ENCODE data around the gene COL12A1. TPM values are rescaled to one million over a fixed set of nuclear protein-coding genes. Genes with fewer than 3 reads are reported as not detected.

Gene COL12A1
- total and polyA plus RNA-seq, 9 of the 15 experiments (the other 6 are each of a cell fraction or from before 2014, with no cell fraction given), result 0.11 TPM; not detected in 8

DNA sequence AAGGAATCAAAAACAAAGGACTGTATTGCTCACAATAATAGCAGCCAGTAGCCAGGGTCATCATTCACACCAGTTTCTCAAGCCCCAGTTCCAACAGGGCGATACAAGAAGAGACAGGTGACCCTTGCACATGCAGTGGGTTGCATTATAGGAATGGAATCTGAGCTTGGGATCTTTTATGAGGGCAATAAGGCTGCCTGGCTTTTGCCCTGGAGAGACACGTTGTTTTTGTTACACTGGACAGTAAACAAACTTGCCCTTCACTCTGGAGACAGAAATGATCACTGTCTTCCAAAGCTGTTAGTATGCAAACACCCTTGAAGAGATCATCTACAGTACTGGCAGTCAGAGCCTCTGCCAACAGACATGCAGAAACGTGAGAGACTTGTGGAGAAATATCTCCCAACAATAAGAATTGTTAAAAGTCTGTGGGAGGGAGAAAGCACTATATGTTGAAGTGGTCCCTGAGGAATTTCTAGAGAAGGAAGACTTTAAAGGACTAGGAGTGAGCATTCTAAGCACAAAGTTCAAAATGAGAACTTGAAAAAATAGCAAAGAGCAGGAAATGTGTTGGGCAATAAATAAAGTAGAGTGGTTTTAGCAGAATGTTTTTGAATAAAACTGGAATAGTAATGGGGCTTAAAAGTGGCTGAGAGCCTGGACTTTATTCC, 6.2 kb upstream of the COL12A1 start (continued):
- TF ChIP-seq ZNF3 (CRISPR knock-in tag; IDR thresholded peaks at IDR 0.05), result no peak

DNA sequence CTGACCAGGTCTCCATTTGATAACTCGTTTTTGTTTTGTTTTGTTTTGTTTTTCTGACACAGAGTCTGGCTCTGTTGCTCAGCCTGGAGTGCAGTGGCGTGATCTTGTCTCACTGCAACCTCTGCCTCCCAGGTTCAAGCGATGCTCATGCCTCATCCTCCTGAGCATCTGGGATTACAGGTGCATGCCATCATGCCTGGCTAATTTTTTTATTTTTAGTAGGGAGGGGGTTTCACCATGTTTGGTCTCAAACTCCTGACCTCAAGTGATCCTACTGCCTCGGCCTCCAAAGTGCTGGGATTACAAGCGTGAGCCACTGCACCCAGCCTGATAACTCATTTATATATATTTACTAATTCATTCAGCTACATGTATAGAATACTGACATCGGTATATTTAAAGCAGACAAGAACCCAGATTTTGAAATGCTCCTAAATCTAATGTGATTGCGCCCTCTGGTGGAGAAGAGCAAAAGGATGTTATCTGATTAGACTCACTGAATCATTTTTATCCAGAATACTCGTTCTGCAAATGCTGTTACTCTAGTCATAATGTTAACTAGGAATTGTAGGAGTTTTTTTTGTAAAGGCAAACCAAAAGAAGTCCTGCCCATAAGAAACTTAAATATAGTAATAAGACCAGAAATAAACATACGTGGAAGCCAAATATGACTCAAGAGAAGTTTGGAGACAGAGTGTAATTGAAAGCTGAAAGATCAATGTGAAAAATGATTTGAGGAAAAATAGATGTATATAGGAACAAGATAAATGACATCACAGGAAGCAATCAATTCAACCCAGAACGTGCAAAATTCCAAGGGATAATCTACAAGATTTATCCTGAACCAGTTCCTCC, 5.3 kb upstream of the COL12A1 start:
- POLR2A ChIA-PET, result interaction anchor here (1.0 kb wide), 1 partner anchor 12 kb away, joined by 3 read pairs; no protein-coding TSS in a partner anchor
- H3K27me3 ChIP-seq (ENCODE audit: control insufficient read depth in 2 of 2, insufficient read depth in 2 of 2, low read length in 2 of 2), result peaks cover 12 to 23% of the 10 kb centered on the region in 2 experiments; a peak in 4 of 5 replicates
- H3K9me1 ChIP-seq (ENCODE audit: control insufficient read depth, insufficient read depth, low read length), result no peaks in the 10 kb centered on the region
- H3K79me2 ChIP-seq (ENCODE audit: control insufficient read depth, insufficient read depth, low read length), result no peaks in the 10 kb centered on the region
- no peak overlapping the region for H3K9ac ChIP-seq (ENCODE audit: insufficient read depth in 1 of 2, low read depth in 2 of 2, low read length in 2 of 2)
- peak; percentile 89 for FAIRE-seq
- DNase-seq (ENCODE audit: extremely low read depth in 1 of 4, low spot score in 3 of 4), result peak; percentile 40 to 76 (median 52)
- no TSS peak for BruUV-seq (replicated peaks)
- H3K4me1 ChIP-seq (replicated peaks in 1 of 2; ENCODE audit: control insufficient read depth in 2 of 2, insufficient read depth in 2 of 2, low read length in 2 of 2), result peaks cover 0 to 4% of the 10 kb centered on the region in 2 experiments; a peak in 1 of 5 replicates
- no peak overlapping the region for H3K4me3 ChIP-seq
- no peaks in the 10 kb centered on the region for H3K36me3 ChIP-seq (ENCODE audit: control insufficient read depth, insufficient read depth, low read length)
- intact Hi-C loops (cut with micrococcal nuclease), result loop anchor here (5.0 kb wide), 1 partner anchor 1119 kb away; no protein-coding TSS in a partner anchor
- in situ Hi-C loops (cut with MboI), result loop anchor here (5.0 kb wide), 1 partner anchor 1474 kb away; no protein-coding TSS in a partner anchor
- H2AFZ ChIP-seq (ENCODE audit: low read depth, low read length), result no peak overlapping the region
- H4K20me1 ChIP-seq (replicated peaks; ENCODE audit: control insufficient read depth, insufficient read depth, low read length), result no peaks in the 10 kb centered on the region
- H3K27ac ChIP-seq (ENCODE audit: extremely low read depth, low read depth, low read length), result no peak overlapping the region
- 3% methylated on average over 10 of the region's 10 CpGs for WGBS (ENCODE audit: insufficient coverage, low coverage, missing lambda C conversion rate)
- H3K4me2 ChIP-seq (ENCODE audit: insufficient read depth, low read length), result no peak overlapping the region
- CTCF ChIA-PET (ENCODE audit: low intra/inter-chr PET ratio), result interaction anchor here (0.6 to 0.9 kb wide), 2 partner anchors 1472 to 1717 kb away, joined by 4 to 5 read pairs; no protein-coding TSS in a partner anchor
- H3K9me3 ChIP-seq (replicated peaks; ENCODE audit: control insufficient read depth, insufficient read depth, low read depth, low read length), result no peaks in the 10 kb centered on the region
- peak; percentile 44; the same call in 1 of the 3 replicates for ATAC-seq
- TF ChIP-seq, protein P1, sequence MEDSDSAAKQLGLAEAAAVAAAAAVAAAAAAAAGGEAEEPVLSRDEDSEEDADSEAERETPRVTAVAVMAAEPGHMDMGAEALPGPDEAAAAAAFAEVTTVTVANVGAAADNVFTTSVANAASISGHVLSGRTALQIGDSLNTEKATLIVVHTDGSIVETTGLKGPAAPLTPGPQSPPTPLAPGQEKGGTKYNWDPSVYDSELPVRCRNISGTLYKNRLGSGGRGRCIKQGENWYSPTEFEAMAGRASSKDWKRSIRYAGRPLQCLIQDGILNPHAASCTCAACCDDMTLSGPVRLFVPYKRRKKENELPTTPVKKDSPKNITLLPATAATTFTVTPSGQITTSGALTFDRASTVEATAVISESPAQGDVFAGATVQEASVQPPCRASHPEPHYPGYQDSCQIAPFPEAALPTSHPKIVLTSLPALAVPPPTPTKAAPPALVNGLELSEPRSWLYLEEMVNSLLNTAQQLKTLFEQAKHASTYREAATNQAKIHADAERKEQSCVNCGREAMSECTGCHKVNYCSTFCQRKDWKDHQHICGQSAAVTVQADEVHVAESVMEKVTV (CRISPR knock-in tag; IDR thresholded peaks at IDR 0.05), result peak; percentile 22; the same call in 1 of the 2 replicates
- TF ChIP-seq SMC3 (conservative IDR thresholded peaks at IDR 0.05; ENCODE audit: insufficient read depth, low read depth, low read length) (peak; percentile 65), TAF1 (IDR thresholded peaks at IDR 0.05; ENCODE audit: control insufficient read depth, extremely low read depth, insufficient read depth, low read length, severe bottlenecking) (no peak), GABPB1 (CRISPR knock-in tag; IDR thresholded peaks at IDR 0.05) (no peak)
- TF ChIP-seq, protein P2, sequence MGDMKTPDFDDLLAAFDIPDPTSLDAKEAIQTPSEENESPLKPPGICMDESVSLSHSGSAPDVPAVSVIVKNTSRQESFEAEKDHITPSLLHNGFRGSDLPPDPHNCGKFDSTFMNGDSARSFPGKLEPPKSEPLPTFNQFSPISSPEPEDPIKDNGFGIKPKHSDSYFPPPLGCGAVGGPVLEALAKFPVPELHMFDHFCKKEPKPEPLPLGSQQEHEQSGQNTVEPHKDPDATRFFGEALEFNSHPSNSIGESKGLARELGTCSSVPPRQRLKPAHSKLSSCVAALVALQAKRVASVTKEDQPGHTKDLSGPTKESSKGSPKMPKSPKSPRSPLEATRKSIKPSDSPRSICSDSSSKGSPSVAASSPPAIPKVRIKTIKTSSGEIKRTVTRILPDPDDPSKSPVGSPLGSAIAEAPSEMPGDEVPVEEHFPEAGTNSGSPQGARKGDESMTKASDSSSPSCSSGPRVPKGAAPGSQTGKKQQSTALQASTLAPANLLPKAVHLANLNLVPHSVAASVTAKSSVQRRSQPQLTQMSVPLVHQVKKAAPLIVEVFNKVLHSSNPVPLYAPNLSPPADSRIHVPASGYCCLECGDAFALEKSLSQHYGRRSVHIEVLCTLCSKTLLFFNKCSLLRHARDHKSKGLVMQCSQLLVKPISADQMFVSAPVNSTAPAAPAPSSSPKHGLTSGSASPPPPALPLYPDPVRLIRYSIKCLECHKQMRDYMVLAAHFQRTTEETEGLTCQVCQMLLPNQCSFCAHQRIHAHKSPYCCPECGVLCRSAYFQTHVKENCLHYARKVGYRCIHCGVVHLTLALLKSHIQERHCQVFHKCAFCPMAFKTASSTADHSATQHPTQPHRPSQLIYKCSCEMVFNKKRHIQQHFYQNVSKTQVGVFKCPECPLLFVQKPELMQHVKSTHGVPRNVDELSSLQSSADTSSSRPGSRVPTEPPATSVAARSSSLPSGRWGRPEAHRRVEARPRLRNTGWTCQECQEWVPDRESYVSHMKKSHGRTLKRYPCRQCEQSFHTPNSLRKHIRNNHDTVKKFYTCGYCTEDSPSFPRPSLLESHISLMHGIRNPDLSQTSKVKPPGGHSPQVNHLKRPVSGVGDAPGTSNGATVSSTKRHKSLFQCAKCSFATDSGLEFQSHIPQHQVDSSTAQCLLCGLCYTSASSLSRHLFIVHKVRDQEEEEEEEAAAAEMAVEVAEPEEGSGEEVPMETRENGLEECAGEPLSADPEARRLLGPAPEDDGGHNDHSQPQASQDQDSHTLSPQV (IDR thresholded peaks at IDR 0.05), result no peak

Measured in K562 (cell line).